Suprapubic skin (tissue), 4 donors: ENCODE results near the gene ZNF121. TPM values are rescaled to one million over a fixed set of nuclear protein-coding genes. Genes with fewer than 3 reads are reported as not detected.
"Not testable (repeated sequence)": the region's sequence is repeated elsewhere in the genome, so short reads cannot be mapped to it uniquely, and the experiment has no call there.

Source experiments
- DNase-seq, 2 donors: peaks; one replicate each; pipeline ENCODE4 v3.0.0-alpha.2; 2019; ENCODE audit warnings: low spot score in 2 of 2
- H3K27ac ChIP-seq: fragments of 200-600 bp; sonication (generic); one replicate; pipeline ENCODE4 v1.5.1; 2019
- H3K27me3 ChIP-seq: fragments of 200-600 bp; sonication (generic); one replicate; pipeline ENCODE4 v1.5.1; 2019
- H3K36me3 ChIP-seq: fragments of 200-600 bp; sonication (generic); one replicate; pipeline ENCODE4 v1.5.1; 2019
- H3K4me1 ChIP-seq: fragments of 200-600 bp; sonication (generic); one replicate; pipeline ENCODE4 v1.5.1; 2019
- H3K4me3 ChIP-seq: fragments of 200-600 bp; sonication (generic); one replicate; pipeline ENCODE4 v1.5.1; 2019; ENCODE audit warnings: mild to moderate bottlenecking
- H3K9me3 ChIP-seq: fragments of 200-600 bp; sonication (generic); one replicate; pipeline ENCODE4 v1.5.1; 2019
- CTCF ChIP-seq, 2 donors: fragments of 200-600 bp in 1 of 2; fragments of 450-650 bp in 1 of 2; sonication (generic) in 1 of 2; IDR thresholded peaks; one replicate each; pipeline ENCODE4 v1.5.1; 2016 to 2019; ENCODE audit warnings: antibody characterized with exemption in 2 of 2, mild to moderate bottlenecking in 1 of 2, moderate library complexity in 1 of 2
- EP300 ChIP-seq: sonication (generic); formaldehyde crosslinking; IDR thresholded peaks from one replicate; pipeline ENCODE4 v1.6.1; 2017; ENCODE audit warnings: antibody characterized with exemption
- POLR2A ChIP-seq, 2 donors: fragments of 450-650 bp; IDR thresholded peaks; one replicate each; pipeline ENCODE4 v1.6.1; 2017; ENCODE audit warnings: antibody characterized with exemption in 2 of 2, mild to moderate bottlenecking in 2 of 2, moderate library complexity in 2 of 2
- POLR2AphosphoS5 ChIP-seq, 3 donors: sonication (generic); formaldehyde crosslinking; IDR thresholded peaks; one replicate each; pipeline ENCODE4 v1.6.1; 2017; ENCODE audit warnings: antibody characterized with exemption in 3 of 3
- WGBS: methylation state at CpG from one replicate; pipeline ENCODE4 v1.1.5; 2018; 5-methylcytosine and 5-hydroxymethylcytosine counted together
- total RNA-seq, 4 donors: library from RNA; depleted of rRNA; stranded (reverse); fragments of >200 nt; gene quantifications; one replicate each; pipeline ENCODE4 v1.1.0, GENCODE V29; 2016

ZNF121 gene
- total RNA-seq, 4 donors from 2014 or later = 34.4 to 52.6 (median 35.3) TPM

GRCh38 chr19:9615844-9616243 lies 31.5 kb upstream of the ZNF121 start:
- Histone ChIP-seq H3K36me3 (peaks cover 86% of the 10 kb centered on the region), H3K9me3 (peaks cover 15% of the 10 kb centered on the region), H3K4me1 (peaks cover 11% of the 10 kb centered on the region), H3K27me3 (no peaks in the 10 kb centered on the region), H3K4me3 (no peak overlapping the region), H3K27ac (no peak overlapping the region)
- TF ChIP-seq CTCF (IDR thresholded peaks at IDR 0.05) = no peak
- TF ChIP-seq POLR2AphosphoS5 (IDR thresholded peaks at IDR 0.05) = no peak
- TF ChIP-seq EP300 = no peak
- TF ChIP-seq POLR2A (IDR thresholded peaks at IDR 0.05) = no peak
- no peak for DNase-seq

- no peak for DNase-seq
- Histone ChIP-seq H3K27me3 (no peaks in the 10 kb centered on the region), H3K36me3 (peaks cover 64% of the 10 kb centered on the region), H3K4me1 (no peaks in the 10 kb centered on the region), H3K4me3 (no peak overlapping the region), H3K27ac (no peak overlapping the region), H3K9me3 (peaks cover 38% of the 10 kb centered on the region)
- TF ChIP-seq EP300 (no peak), POLR2A (IDR thresholded peaks at IDR 0.05) (no peak), CTCF (IDR thresholded peaks at IDR 0.05) (no peak), POLR2AphosphoS5 (IDR thresholded peaks at IDR 0.05) (no peak)
- 97% methylated on average over 2 of the region's 2 CpGs for WGBS
Observed at GRCh38 chr19:9610484-9611113, 26.3 kb upstream of the ZNF121 start.

GRCh38 chr19:9608912-9609311 lies 24.6 kb upstream of the ZNF121 start:
- WGBS = 91% methylated on average over 5 of the region's 5 CpGs
- Histone ChIP-seq H3K27ac (no peak overlapping the region), H3K4me3 (no peak overlapping the region), H3K9me3 (peaks cover 38% of the 10 kb centered on the region), H3K36me3 (peaks cover 47% of the 10 kb centered on the region), H3K4me1 (no peaks in the 10 kb centered on the region), H3K27me3 (no peaks in the 10 kb centered on the region)
- TF ChIP-seq POLR2AphosphoS5 (IDR thresholded peaks at IDR 0.05) = no peak
- TF ChIP-seq EP300 = no peak
- TF ChIP-seq CTCF (IDR thresholded peaks at IDR 0.05) = no peak
- TF ChIP-seq POLR2A (IDR thresholded peaks at IDR 0.05) = no peak
- DNase-seq = no peak

GRCh38 chr19:9597027-9597426 lies 12.7 kb upstream of the ZNF121 start:
- Histone ChIP-seq H3K4me3 (no peak overlapping the region), H3K27me3 (no peaks in the 10 kb centered on the region), H3K4me1 (no peaks in the 10 kb centered on the region), H3K27ac (peak overlapping the region; percentile 45), H3K36me3 (no peaks in the 10 kb centered on the region), H3K9me3 (peaks cover 4% of the 10 kb centered on the region)
- 73% methylated on average over 3 of the region's 3 CpGs for WGBS
- TF ChIP-seq POLR2A (IDR thresholded peaks at IDR 0.05) (no peak), POLR2AphosphoS5 (IDR thresholded peaks at IDR 0.05) (no peak), CTCF (IDR thresholded peaks at IDR 0.05) (no peak), EP300 (no peak)
- DNase-seq = no peak

GRCh38 chr19:9586764-9587163 lies 2.5 kb upstream of the ZNF121 start:
- DNase-seq = peak in 1 of 2 donors; percentile 62
- peaks cover 5% of the 10 kb centered on the region for H3K27me3 ChIP-seq
- H3K27ac ChIP-seq = no peak overlapping the region
- no peak overlapping the region for H3K4me3 ChIP-seq
- no peaks in the 10 kb centered on the region for H3K9me3 ChIP-seq
- TF ChIP-seq POLR2AphosphoS5 (IDR thresholded peaks at IDR 0.05) (no peak), CTCF (IDR thresholded peaks at IDR 0.05) (peak in 1 of 2 donors; percentile 53)
- peaks cover 11% of the 10 kb centered on the region for H3K4me1 ChIP-seq
- no peaks in the 10 kb centered on the region for H3K36me3 ChIP-seq
- WGBS = 13% methylated on average over 7 of the region's 7 CpGs

- Histone ChIP-seq H3K36me3 (peaks cover 16% of the 10 kb centered on the region), H3K4me1 (peaks cover 11% of the 10 kb centered on the region)
- H3K27ac ChIP-seq, H3K4me3 ChIP-seq, H3K27me3 ChIP-seq, H3K9me3 ChIP-seq, DNase-seq: not testable (repeated sequence)
- WGBS = 89% methylated on average over 13 of the region's 13 CpGs
Observed at GRCh38 chr19:9582081-9582725, 2.1 kb downstream of the ZNF121 start.
